DMS153 treated with DMSO at 0.1 percent for 48 hours (cell line): Measurements from ENCODE around the gene SEC14L2.
"Not testable (repeated sequence)": the region's sequence is repeated elsewhere in the genome, so short reads cannot be mapped to it uniquely, and the experiment has no call there.

ENCODE experiments used
- DNase-seq: peaks from one replicate; lab custom pipeline; 2025; ENCODE audit not compliant: unreplicated experiment; lab: John Stamatoyannopoulos, UW

Gene SEC14L2

DNA sequence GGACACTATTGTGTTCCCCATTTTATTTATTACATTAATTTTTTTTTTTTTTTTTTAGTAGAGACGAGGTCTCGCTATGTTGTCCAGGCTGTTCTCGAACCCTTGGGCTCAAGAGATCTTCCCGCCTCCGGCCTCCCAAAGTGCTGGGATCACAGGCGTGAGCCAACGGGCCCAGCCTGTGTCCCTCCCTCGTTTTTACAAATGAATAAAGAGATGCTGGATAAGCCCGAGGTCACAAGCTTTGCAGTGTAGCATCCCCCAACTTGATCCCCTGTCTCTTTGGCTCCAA, 28.5 kb downstream of the SEC14L2 start:
- DNase-seq, result no peak

DNA sequence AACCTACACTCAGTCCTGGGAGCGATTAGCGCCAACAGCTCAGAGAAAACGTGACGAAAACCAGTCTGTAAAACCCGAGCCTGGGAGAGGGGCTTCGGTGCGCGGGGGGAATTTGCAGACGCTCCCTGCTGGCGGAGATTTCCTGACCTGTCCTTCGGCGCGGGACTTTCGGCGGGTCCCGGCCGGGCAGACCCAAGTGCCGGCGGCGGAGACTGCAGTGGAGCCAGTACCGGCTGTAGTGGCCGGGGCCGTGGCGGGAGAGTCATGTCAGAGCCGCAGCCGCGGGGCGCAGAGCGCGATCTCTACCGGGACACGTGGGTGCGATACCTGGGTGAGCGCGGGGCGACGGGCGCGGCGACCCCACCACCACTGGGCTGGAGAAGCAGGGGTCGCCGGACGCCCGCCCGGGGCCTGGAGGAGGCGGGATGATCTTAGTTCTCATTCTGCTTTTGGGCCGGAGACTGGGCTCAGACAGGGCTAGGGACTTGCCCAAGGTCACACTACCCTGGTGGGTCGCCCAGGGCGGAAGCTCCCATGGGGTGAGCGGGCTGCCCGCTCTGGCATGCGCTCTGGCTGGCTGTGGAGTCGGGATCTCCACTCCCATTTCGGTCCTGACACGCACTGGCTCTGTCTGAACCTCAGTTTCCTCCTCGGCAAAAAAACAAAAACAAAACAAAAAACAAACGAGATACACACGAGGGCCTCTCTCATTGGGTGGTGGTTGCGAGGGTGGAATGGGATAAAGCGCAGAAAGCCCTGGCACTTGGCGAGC, 29.0 kb downstream of the SEC14L2 start, which contains the start of gene MTFP1:
MTFP1 (plus strand) TSS at position 153 of the 772 bp plus-strand sequence; CDS start at position 265, 112 bp downstream.
- peak; percentile 5 for DNase-seq

DNA sequence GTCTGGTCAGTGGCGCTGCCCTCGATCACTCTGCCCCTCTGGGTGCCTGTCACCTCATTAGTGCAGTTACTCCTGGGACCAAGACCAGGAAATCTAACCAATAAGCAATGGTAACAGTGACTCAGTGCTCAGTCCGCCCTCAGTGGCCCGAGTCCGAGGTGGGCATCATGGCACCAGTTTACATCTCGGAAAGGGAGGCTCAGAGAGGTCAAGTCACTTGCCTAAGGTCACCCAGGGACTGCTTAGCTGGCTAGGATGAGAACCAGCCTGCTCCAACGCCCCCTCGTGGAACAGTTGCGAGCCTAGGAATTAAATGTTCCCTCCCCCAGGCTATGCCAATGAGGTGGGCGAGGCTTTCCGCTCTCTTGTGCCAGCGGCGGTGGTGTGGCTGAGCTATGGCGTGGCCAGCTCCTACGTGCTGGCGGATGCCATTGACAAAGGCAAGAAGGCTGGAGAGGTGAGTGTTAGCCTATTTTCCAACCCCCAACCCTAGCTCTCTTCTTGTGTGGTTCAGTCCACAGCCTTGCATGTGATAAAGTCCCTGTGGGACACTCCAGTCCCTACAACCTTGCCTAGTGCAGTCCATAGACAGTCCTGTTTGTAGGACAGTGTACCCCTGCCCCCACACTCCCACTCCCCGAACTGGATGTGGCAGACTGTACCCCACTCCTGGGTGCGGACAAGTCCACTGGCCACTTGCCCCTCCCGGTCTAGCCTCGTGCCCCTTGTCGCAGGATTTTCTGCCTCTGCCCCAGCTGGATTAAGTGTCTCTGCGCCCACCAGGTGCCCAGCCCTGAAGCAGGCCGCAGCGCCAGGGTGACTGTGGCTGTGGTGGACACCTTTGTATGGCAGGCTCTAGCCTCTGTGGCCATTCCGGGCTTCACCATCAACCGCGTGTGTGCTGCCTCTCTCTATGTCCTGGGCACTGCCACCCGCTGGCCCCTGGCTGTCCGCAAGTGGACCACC, 29.9 kb downstream of the SEC14L2 start:
- peak; percentile 13 for DNase-seq

DNA sequence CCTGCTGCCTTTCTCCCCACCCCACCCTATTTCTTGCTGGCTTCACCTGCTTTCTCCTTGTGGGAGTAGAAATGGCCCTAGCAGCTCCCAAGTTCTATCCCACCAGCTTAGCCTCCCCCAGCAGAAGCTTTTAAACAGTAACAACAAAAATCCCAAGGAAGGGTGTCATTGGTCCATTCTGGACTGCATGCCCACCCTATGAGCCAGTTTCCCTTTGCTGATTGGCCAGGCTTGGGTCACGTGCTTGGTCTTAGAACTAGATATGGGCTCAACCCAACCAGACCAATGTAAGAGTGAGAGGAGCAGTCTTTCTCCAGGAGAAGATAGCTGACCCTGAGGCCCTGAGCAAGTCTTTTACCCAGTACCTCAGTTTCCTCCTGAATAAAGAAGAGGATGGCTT, 31.1 kb downstream of the SEC14L2 start:
- no peak for DNase-seq

GRCh38 chr22:30429887-30430286, 33.1 kb downstream of the SEC14L2 start:
- DNase-seq, result no peak

- DNase-seq, result no peak
These were observed 34.1 kb downstream of the SEC14L2 start for GRCh38 chr22:30430933-30431332.

GRCh38 chr22:30432096-30432495, 35.3 kb downstream of the SEC14L2 start:
- DNase-seq, result no peak

- no peak for DNase-seq
These were observed 35.7 kb downstream of the SEC14L2 start for GRCh38 chr22:30432520-30432919.

DNA sequence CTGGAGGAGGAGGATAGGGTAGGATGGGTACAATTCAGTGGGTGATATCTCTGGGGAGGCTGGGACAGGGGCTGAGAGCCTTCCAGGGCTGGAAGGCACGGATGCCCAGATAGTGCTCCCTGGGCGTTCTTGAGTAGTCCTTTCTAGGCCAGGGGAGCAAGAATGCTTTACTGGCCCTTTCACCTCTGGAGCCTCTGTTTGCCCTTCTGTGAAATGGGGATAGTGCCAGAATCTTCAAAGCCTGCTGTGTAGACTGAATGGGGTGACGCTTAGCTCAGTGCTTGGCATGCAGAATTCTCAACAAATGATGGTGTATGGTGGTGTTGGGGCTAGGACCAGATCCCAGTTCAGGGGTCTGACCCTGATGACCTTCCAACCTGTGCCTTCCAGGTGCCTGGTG, 36.4 kb downstream of the SEC14L2 start:
- no peak for DNase-seq

- no peak for DNase-seq
These were observed 37.0 kb downstream of the SEC14L2 start for GRCh38 chr22:30433773-30434172.

DNA sequence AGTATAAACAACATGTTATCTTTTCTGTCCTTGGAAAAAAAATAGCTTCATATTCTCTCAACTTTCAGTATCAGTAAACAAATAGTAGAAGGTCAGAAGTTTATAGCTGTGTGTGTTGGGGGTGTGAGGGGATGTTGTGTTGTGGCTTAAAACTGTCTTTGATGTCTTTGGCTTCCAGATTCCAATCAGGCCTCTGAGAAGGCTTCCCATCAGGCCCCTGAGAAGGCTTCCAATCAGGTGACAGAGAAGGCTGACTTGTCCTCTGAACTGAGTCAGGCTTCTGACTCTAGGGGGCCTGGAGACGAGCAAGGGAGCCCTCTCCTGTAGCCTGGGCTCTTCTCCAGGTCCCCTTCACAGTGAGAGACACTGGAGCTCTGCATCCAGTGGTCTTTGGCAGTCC, 38.0 kb downstream of the SEC14L2 start:
- no peak for DNase-seq

GRCh38 chr22:30435674-30436126, 38.9 kb downstream of the SEC14L2 start:
- DNase-seq, result no peak

- no peak for DNase-seq
These were observed 39.4 kb downstream of the SEC14L2 start for GRCh38 chr22:30436196-30436595.

DNA sequence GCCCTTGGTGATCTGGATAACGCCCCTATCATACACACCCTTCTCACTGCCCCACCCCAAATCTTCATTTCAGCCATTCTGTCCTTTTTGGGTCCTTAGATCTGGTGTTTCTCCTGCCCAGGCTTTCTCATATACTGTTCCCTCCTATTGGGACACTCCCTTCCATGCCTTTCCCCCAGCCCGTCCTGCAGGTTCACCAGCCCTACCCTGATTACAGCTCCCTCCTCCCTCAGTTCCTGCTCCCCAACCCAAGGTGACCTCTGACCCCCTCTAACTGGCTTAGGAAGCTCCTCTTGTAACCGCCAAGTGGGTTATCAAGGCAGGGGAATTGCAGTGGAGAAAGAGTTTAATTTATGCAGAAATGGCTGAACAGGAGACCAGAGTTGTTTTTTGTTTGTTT, 41.7 kb downstream of the SEC14L2 start:
- DNase-seq, result no peak

- DNase-seq, result no peak
These were observed 42.4 kb downstream of the SEC14L2 start for GRCh38 chr22:30439226-30439625.

DNA sequence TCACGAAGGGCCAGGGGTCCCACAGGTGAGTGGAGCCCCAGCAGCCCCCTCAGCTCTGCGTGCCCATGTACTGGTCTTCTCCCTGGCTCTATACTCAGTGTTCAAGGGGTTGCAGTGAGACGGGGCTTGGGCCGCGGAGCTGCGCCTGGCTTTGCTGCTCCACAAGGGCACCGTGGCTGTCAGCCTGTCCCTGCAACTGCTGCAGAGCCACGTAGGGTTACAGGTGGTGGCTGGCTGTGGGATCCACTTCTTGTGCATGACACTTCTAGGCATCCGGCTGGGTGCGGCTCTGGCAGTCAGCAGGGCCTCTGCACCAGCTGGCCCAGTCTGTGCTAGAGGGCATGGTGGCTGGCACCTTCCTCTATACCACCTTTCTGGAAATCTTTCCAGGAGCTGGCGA, 43.0 kb downstream of the SEC14L2 start:
- DNase-seq, result no peak

GRCh38 chr22:30441088-30441487, 44.3 kb downstream of the SEC14L2 start:
- no peak for DNase-seq

DNA sequence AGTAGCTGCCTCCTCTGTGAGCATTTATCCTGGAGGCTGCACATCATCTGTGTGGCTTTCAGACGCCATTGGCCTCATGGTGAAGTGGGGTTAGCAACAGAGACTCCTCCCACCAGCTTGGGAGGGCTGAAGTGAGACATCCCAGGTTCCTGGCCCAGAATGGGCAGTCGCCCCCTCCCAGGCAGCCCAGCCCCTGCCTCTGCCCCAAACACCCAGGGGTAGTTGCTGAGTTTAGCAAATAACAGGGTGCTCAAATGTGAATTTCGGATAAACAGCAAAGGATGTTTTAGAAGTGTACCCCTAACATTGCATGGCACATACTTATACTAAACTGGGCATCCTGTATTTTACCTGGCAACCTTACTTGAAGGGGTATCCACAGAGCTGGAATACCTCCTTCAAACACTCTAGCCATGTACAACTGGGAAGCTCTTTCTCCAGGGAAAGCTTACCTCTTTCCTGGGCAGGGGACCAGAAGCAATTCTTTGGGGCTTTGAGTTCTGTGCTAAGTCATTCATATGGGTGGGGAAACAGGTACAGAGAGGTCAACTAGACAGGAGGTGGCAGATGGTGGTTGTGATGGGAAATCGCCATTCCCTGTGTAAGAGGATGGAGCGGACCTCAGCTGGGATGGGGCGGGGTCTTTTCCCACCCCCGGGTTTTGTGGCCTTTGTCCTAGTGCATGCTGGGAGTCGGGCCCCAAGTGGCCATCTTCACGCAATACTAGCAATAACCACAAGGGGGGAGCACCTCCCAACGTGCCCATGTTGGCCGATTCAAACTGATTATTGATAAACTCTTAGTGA, 48.0 kb downstream of the SEC14L2 start:
- DNase-seq, result no peak

- no peak for DNase-seq
These were observed 48.8 kb downstream of the SEC14L2 start for GRCh38 chr22:30445438-30446145.

DNA sequence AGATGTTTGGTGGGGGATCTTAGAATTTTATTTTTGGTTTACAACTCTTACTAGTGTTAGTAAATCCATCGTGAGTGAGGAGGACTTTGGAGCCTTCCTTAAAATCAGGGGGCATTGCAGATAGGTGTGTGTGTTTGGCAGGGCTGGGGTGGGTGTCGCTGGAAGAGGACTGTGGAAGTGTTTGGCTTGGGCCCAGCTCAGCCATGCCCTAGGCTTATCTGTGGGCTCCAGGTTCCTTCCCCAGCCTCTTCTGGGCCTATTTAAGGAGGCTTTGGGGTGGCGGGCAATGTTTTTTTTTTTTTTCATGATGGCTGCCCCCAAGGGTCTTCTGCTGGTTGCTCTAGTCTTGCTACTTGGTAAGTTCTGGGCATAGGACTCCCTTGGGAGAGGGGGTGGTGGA, 50.8 kb downstream of the SEC14L2 start:
- no peak for DNase-seq

DNA sequence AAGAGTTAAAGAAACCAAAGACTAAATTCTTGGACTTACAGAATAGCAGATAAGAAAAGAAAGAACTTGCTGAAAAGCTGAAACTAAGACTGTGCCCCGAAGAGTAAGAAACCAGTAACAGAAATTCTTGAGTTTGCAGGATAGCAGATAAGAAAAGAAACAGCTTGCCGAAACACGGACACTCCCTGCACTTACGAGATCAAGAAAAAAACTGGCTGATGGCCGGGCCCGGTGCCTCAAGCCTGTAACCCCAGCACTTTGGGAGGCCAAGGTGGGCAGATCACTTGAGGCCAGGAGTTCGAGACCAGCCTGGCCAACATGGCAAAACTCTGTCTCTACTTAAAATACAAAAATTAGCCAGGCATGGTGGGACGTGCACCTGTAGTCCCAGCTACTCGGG, 54.7 kb downstream of the SEC14L2 start:
- DNase-seq, result not testable (repeated sequence)
